WTC11 (cell line): Measurements from ENCODE around the gene SEZ6L. TPM values are rescaled to one million over a fixed set of nuclear protein-coding genes. Genes with fewer than 3 reads are reported as not detected.

Experiments
- ATAC-seq: fragments of 200-7000 bp; cut with Tn5 transposase; 2 replicates; pipeline ENCODE4 v1.10.0; 2021; ENCODE audit warnings: mild to moderate bottlenecking, moderate library complexity
- CTCF ChIA-PET: fragments of 300-600 bp; sonication (Branson Sonifier 250); formaldehyde crosslinking; loops from one replicate; lab custom pipeline; 2021; ENCODE audit warnings: antibody characterized with exemption; lab: Charles Lee
- POLR2A ChIA-PET: fragments of 350-600 bp; sonication (Branson Sonifier 250); formaldehyde crosslinking; loops from one replicate; lab custom pipeline; 2021; ENCODE audit warnings: antibody characterized with exemption; lab: Charles Lee
- DNase-seq: peaks from one replicate; pipeline ENCODE4 v3.0.0; 2021; ENCODE audit warnings: low spot score
- H3K27ac Mint-ChIP-seq: 2 replicates; pipeline ENCODE4 v1.8.0; 2021; ENCODE audit warnings: mixed read lengths
- H3K27me3 Mint-ChIP-seq: 2 replicates; pipeline ENCODE4 v1.8.0; 2021; ENCODE audit warnings: low read depth, mild to moderate bottlenecking, moderate library complexity, mixed read lengths
- H3K36me3 Mint-ChIP-seq: 2 replicates; pipeline ENCODE4 v1.8.0; 2021; ENCODE audit warnings: mixed read lengths
- H3K4me1 Mint-ChIP-seq: 2 replicates; pipeline ENCODE4 v1.8.0; 2022; ENCODE audit warnings: mixed read lengths
- H3K4me3 Mint-ChIP-seq: 2 replicates; pipeline ENCODE4 v1.8.0; 2021; ENCODE audit warnings: mild to moderate bottlenecking, moderate library complexity, mixed read lengths
- H3K9me3 Mint-ChIP-seq: 2 replicates; pipeline ENCODE4 v1.8.0; 2021; ENCODE audit warnings: mixed read lengths
- CBFB ChIP-seq: sonication (generic); formaldehyde crosslinking; IDR thresholded peaks from 2 replicates; pipeline ENCODE4 v1.8.1; 2022; ENCODE audit warnings: mild to moderate bottlenecking, low read depth, missing genetic modification reagents
- ELF4 ChIP-seq: sonication (generic); formaldehyde crosslinking; IDR thresholded peaks from 2 replicates; pipeline ENCODE4 v1.8.1; 2022; ENCODE audit warnings: low read depth, mild to moderate bottlenecking, moderate library complexity, missing genetic modification reagents
- KAT7 ChIP-seq: sonication (generic); formaldehyde crosslinking; IDR thresholded peaks from 2 replicates; pipeline ENCODE4 v1.8.1; 2023; ENCODE audit warnings: missing genetic modification reagents, mild to moderate bottlenecking, borderline replicate concordance
- NFE2L1 ChIP-seq: sonication (generic); formaldehyde crosslinking; IDR thresholded peaks from 2 replicates; pipeline ENCODE4 v1.8.1; 2023; ENCODE audit warnings: missing genetic modification reagents
- NFYB ChIP-seq: sonication (generic); formaldehyde crosslinking; conservative IDR thresholded peaks from 2 replicates; pipeline ENCODE4 v1.8.0; 2022; ENCODE audit warnings: low read depth, missing genetic modification reagents
- NR1H2 ChIP-seq: sonication (generic); formaldehyde crosslinking; IDR thresholded peaks from 2 replicates; pipeline ENCODE4 v1.9.0; 2021; ENCODE audit warnings: mild to moderate bottlenecking, moderate library complexity, missing genetic modification reagents
- PRRX2 ChIP-seq: fragments of 250-450 bp; sonication (Bioruptor Pico); IDR thresholded peaks from 2 replicates; pipeline ENCODE4 v1.8.0; 2021; ENCODE audit warnings: mild to moderate bottlenecking
- RELA ChIP-seq: sonication (generic); formaldehyde crosslinking; IDR thresholded peaks from 2 replicates; pipeline ENCODE4 v1.8.1; 2022; ENCODE audit warnings: missing genetic modification reagents, mild to moderate bottlenecking, borderline replicate concordance
- SOX15 ChIP-seq: fragments of 250-450 bp; sonication (Bioruptor Pico); IDR thresholded peaks from 2 replicates; pipeline ENCODE4 v1.9.0; 2021; ENCODE audit warnings: mild to moderate bottlenecking
- SP1 ChIP-seq: sonication (generic); formaldehyde crosslinking; conservative IDR thresholded peaks from 2 replicates; pipeline ENCODE4 v1.8.1; 2022; ENCODE audit warnings: missing genetic modification reagents
- ZNF232 ChIP-seq: sonication (generic); formaldehyde crosslinking; IDR thresholded peaks from 2 replicates; pipeline ENCODE4 v1.8.0; 2022; ENCODE audit warnings: mild to moderate bottlenecking, missing genetic modification reagents
- ZNF263 ChIP-seq: sonication (generic); formaldehyde crosslinking; IDR thresholded peaks from 2 replicates; pipeline ENCODE4 v1.8.1; 2022; ENCODE audit warnings: low read depth, mild to moderate bottlenecking, moderate library complexity, missing genetic modification reagents
- total RNA-seq: library from RNA; stranded (reverse); gene quantifications from 3 replicates; pipeline ENCODE4 v1.2.3, GENCODE V29; 2021
- TF ChIP-seq, protein P1 (sequence below): sonication (generic); formaldehyde crosslinking; IDR thresholded peaks from 2 replicates; pipeline ENCODE4 v1.8.1; 2022; ENCODE audit warnings: missing genetic modification reagents, borderline replicate concordance
- TF ChIP-seq, protein P2 (sequence below): sonication (generic); formaldehyde crosslinking; IDR thresholded peaks from 2 replicates; pipeline ENCODE4 v1.8.1; 2023; ENCODE audit warnings: mild to moderate bottlenecking, missing genetic modification reagents, borderline replicate concordance
- TF ChIP-seq, protein P3 (sequence below): sonication (generic); formaldehyde crosslinking; IDR thresholded peaks from 2 replicates; pipeline ENCODE4 v1.8.1; 2023; ENCODE audit warnings: mild to moderate bottlenecking, moderate library complexity, missing genetic modification reagents
- TF ChIP-seq, protein P4 (sequence below): sonication (generic); formaldehyde crosslinking; IDR thresholded peaks from 2 replicates; pipeline ENCODE4 v1.8.1; 2023; ENCODE audit warnings: mild to moderate bottlenecking, missing genetic modification reagents, moderate library complexity
- TF ChIP-seq, protein P5 (sequence below): sonication (generic); formaldehyde crosslinking; IDR thresholded peaks from 2 replicates; pipeline ENCODE4 v1.8.1; 2022; ENCODE audit warnings: mild to moderate bottlenecking, missing genetic modification reagents, moderate library complexity, borderline replicate concordance
- TF ChIP-seq, protein P6 (sequence below): fragments of 250-450 bp; sonication (Bioruptor Pico); IDR thresholded peaks from 2 replicates; pipeline ENCODE4 v1.9.0; 2021; ENCODE audit warnings: mild to moderate bottlenecking

Gene SEZ6L
- total RNA-seq, 1 experiment from 2014 or later, result 0.57 TPM

DNA sequence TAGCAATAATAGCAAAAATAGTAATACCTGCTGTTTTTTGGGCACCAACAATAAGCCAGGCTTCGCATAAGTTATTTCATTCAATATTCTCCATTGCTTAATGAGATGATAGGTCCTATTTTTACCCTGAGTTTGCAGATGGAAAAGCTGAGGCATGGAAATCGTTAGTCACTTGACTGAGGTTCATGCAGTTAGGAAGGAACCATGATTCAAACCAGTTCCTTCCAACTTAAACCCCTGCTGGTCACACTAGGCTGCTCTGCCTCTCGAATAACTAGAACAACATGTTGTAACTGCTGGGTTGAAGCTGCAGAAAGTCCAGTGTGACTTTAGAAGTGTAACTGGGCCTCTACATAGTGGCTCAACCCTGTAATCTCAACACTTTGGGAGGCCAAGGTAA, 69.3 kb downstream of the SEZ6L start (continued):
- TF ChIP-seq, protein P1, sequence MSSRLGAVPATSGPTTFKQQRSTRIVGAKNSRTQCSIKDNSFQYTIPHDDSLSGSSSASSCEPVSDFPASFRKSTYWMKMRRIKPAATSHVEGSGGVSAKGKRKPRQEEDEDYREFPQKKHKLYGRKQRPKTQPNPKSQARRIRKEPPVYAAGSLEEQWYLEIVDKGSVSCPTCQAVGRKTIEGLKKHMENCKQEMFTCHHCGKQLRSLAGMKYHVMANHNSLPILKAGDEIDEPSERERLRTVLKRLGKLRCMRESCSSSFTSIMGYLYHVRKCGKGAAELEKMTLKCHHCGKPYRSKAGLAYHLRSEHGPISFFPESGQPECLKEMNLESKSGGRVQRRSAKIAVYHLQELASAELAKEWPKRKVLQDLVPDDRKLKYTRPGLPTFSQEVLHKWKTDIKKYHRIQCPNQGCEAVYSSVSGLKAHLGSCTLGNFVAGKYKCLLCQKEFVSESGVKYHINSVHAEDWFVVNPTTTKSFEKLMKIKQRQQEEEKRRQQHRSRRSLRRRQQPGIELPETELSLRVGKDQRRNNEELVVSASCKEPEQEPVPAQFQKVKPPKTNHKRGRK (CRISPR knock-in tag), result no peak
- TF ChIP-seq SOX15 (CRISPR knock-in tag), result no peak

DNA sequence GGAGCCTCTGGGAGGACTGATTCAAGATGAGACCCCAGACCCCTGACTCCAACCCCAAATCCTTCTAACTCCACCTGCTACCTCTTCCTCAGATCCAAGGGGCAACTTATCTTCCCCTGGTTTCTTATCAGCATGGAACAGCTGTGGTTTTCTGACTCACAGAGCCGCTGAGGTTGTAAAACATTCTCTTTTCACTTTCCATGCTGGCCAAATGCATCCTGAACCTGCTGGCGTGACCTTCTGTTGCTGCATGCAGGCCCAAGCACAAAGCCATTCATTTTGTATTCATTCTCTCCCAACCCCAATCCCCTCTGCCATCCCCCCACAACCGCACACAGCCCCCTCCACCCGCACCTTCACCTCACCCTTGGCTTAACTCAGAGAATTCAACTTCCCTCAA, 70.3 kb downstream of the SEZ6L start:
- no peak overlapping the region for H3K4me3 Mint-ChIP-seq
- H3K27ac Mint-ChIP-seq, result no peak overlapping the region
- H3K27me3 Mint-ChIP-seq, result peaks cover 15% of the 10 kb centered on the region
- H3K9me3 Mint-ChIP-seq, result peaks cover 5% of the 10 kb centered on the region; the same call in 1 of the 2 replicates
- TF ChIP-seq, protein P2, sequence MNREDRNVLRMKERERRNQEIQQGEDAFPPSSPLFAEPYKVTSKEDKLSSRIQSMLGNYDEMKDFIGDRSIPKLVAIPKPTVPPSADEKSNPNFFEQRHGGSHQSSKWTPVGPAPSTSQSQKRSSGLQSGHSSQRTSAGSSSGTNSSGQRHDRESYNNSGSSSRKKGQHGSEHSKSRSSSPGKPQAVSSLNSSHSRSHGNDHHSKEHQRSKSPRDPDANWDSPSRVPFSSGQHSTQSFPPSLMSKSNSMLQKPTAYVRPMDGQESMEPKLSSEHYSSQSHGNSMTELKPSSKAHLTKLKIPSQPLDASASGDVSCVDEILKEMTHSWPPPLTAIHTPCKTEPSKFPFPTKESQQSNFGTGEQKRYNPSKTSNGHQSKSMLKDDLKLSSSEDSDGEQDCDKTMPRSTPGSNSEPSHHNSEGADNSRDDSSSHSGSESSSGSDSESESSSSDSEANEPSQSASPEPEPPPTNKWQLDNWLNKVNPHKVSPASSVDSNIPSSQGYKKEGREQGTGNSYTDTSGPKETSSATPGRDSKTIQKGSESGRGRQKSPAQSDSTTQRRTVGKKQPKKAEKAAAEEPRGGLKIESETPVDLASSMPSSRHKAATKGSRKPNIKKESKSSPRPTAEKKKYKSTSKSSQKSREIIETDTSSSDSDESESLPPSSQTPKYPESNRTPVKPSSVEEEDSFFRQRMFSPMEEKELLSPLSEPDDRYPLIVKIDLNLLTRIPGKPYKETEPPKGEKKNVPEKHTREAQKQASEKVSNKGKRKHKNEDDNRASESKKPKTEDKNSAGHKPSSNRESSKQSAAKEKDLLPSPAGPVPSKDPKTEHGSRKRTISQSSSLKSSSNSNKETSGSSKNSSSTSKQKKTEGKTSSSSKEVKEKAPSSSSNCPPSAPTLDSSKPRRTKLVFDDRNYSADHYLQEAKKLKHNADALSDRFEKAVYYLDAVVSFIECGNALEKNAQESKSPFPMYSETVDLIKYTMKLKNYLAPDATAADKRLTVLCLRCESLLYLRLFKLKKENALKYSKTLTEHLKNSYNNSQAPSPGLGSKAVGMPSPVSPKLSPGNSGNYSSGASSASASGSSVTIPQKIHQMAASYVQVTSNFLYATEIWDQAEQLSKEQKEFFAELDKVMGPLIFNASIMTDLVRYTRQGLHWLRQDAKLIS (CRISPR knock-in tag), result no peak
- TF ChIP-seq PRRX2 (CRISPR knock-in tag), result no peak
- no peak for TF ChIP-seq NFE2L1 (CRISPR knock-in tag)
- no peak for TF ChIP-seq NFYB
- TF ChIP-seq RELA, result no peak
- no peak for TF ChIP-seq SP1 (CRISPR knock-in tag)
- TF ChIP-seq, protein P3, sequence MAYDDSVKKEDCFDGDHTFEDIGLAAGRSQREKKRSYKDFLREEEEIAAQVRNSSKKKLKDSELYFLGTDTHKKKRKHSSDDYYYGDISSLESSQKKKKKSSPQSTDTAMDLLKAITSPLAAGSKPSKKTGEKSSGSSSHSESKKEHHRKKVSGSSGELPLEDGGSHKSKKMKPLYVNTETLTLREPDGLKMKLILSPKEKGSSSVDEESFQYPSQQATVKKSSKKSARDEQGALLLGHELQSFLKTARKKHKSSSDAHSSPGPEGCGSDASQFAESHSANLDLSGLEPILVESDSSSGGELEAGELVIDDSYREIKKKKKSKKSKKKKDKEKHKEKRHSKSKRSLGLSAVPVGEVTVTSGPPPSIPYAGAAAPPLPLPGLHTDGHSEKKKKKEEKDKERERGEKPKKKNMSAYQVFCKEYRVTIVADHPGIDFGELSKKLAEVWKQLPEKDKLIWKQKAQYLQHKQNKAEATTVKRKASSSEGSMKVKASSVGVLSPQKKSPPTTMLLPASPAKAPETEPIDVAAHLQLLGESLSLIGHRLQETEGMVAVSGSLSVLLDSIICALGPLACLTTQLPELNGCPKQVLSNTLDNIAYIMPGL (CRISPR knock-in tag), result no peak
- TF ChIP-seq, protein P4, sequence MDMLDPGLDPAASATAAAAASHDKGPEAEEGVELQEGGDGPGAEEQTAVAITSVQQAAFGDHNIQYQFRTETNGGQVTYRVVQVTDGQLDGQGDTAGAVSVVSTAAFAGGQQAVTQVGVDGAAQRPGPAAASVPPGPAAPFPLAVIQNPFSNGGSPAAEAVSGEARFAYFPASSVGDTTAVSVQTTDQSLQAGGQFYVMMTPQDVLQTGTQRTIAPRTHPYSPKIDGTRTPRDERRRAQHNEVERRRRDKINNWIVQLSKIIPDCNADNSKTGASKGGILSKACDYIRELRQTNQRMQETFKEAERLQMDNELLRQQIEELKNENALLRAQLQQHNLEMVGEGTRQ (CRISPR knock-in tag), result no peak
- TF ChIP-seq ELF4 (CRISPR knock-in tag), result no peak
- no peak for TF ChIP-seq NR1H2 (CRISPR knock-in tag)
- H3K36me3 Mint-ChIP-seq, result no peaks in the 10 kb centered on the region
- ATAC-seq (no peak), DNase-seq (no peak)
- no peaks in the 10 kb centered on the region for H3K4me1 Mint-ChIP-seq
- CTCF ChIA-PET, result interaction anchor here (0.5 to 1.6 kb wide), 2 partner anchors 47 to 67 kb away, joined by 3 read pairs; no protein-coding TSS in a partner anchor
- POLR2A ChIA-PET, result no interaction called here

DNA sequence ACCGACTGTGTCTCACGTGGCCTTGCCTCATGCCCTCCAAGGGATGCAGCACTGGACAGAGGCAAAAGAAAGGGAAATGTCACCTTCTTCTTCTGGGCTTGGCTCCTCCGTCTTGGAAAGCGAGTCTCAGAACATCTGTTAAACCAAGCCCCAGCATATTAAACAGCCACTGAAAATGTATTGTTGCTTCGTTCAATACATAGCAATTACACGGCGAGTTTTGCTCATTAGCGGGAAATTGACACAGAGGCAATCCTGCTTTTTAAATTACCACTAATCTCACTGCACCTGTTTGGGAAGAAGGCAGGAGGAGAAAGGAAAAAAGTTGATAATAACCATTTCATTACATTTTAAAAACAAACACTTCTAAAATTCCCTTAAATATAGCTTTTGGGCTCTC, 72.1 kb downstream of the SEZ6L start:
- POLR2A ChIA-PET, result interaction anchor here (0.6 kb wide), 1 partner anchor 694 kb away, joined by 5 read pairs; no protein-coding TSS in a partner anchor
- Mint-ChIP-seq H3K9me3 (peaks cover 5% of the 10 kb centered on the region; the same call in 1 of the 2 replicates), H3K4me3 (no peak overlapping the region), H3K27me3 (peaks cover 19% of the 10 kb centered on the region)
- CTCF ChIA-PET, result no interaction called here
- ATAC-seq, result no peak
- no peak for DNase-seq
- no peak for TF ChIP-seq CBFB
- no peak for TF ChIP-seq ZNF232 (CRISPR knock-in tag)
- TF ChIP-seq, protein P5, sequence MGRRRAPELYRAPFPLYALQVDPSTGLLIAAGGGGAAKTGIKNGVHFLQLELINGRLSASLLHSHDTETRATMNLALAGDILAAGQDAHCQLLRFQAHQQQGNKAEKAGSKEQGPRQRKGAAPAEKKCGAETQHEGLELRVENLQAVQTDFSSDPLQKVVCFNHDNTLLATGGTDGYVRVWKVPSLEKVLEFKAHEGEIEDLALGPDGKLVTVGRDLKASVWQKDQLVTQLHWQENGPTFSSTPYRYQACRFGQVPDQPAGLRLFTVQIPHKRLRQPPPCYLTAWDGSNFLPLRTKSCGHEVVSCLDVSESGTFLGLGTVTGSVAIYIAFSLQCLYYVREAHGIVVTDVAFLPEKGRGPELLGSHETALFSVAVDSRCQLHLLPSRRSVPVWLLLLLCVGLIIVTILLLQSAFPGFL, result no peak
- no peak for TF ChIP-seq ZNF263
- TF ChIP-seq, protein P6, sequence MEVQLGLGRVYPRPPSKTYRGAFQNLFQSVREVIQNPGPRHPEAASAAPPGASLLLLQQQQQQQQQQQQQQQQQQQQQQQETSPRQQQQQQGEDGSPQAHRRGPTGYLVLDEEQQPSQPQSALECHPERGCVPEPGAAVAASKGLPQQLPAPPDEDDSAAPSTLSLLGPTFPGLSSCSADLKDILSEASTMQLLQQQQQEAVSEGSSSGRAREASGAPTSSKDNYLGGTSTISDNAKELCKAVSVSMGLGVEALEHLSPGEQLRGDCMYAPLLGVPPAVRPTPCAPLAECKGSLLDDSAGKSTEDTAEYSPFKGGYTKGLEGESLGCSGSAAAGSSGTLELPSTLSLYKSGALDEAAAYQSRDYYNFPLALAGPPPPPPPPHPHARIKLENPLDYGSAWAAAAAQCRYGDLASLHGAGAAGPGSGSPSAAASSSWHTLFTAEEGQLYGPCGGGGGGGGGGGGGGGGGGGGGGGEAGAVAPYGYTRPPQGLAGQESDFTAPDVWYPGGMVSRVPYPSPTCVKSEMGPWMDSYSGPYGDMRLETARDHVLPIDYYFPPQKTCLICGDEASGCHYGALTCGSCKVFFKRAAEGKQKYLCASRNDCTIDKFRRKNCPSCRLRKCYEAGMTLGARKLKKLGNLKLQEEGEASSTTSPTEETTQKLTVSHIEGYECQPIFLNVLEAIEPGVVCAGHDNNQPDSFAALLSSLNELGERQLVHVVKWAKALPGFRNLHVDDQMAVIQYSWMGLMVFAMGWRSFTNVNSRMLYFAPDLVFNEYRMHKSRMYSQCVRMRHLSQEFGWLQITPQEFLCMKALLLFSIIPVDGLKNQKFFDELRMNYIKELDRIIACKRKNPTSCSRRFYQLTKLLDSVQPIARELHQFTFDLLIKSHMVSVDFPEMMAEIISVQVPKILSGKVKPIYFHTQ, result no peak
- TF ChIP-seq KAT7 (CRISPR knock-in tag), result no peak
- TF ChIP-seq, all 79 proteins: peak for 0
- no peaks in the 10 kb centered on the region for H3K4me1 Mint-ChIP-seq
- H3K27ac Mint-ChIP-seq, result no peak overlapping the region
- no peaks in the 10 kb centered on the region for H3K36me3 Mint-ChIP-seq
